ENCODE results near the gene ANKS1A. TPM values are rescaled to one million over a fixed set of nuclear protein-coding genes. Genes with fewer than 3 reads are reported as not detected.
A peak's percentile ranks its signal among the peaks of the same experiment; 100 is the strongest.
"Not testable (repeated sequence)": the region's sequence is repeated elsewhere in the genome, so short reads cannot be mapped to it uniquely, and the experiment has no call there.

Gene ANKS1A
- total RNA-seq, 1 experiment from 2014 or later = 14.4 TPM

- TF ChIP-seq SIN3A (IDR thresholded peaks at IDR 0.05; ENCODE audit: borderline replicate concordance, insufficient read depth, low read depth, low read length) (no peak), REST (IDR thresholded peaks at IDR 0.05; ENCODE audit: insufficient read depth in 1 of 2, low read depth in 2 of 2, low read length in 1 of 2) (no peak), POLR2AphosphoS5 (IDR thresholded peaks at IDR 0.05; ENCODE audit: low read depth, low read length) (no peak), CTCF (IDR thresholded peaks at IDR 0.05) (no peak), TCF7L2 (IDR thresholded peaks at IDR 0.05; ENCODE audit: low read depth, low read length) (no peak)
- Histone ChIP-seq H3K4me3 (ENCODE audit: low read depth in 2 of 2, low read length in 2 of 2) (no peak overlapping the region), H3K9me3 (ENCODE audit: control insufficient read depth, insufficient read depth, low read depth, low read length) (no peaks in the 10 kb centered on the region), H3K27me3 (ENCODE audit: control insufficient read depth, insufficient read depth, low read length) (no peaks in the 10 kb centered on the region), H3K4me1 (ENCODE audit: control insufficient read depth, insufficient read depth, low read length) (no peaks in the 10 kb centered on the region), H3K27ac (ENCODE audit: low read length) (no peak overlapping the region), H3K36me3 (ENCODE audit: control insufficient read depth, insufficient read depth, low read length) (peaks cover 24% of the 10 kb centered on the region; the same call in 1 of the 2 replicates)
- TSS peak; percentile 58 for BruUV-seq (replicated peaks)
- in situ Hi-C loops (cut with HindIII; ENCODE audit: low pct_unique_long_range_greater_than_20kb, low sequenced_read_pairs) = no loop called here
- ChIA-PET CTCF (no interaction called here), POLR2A (no interaction called here)
- ATAC-seq = no peak
- intact Hi-C loops (cut with micrococcal nuclease; ENCODE audit: unreplicated experiment) = no loop called here
- DNase-seq (ENCODE audit: low read depth, low spot score) = no peak
Measured at GRCh38 chr6:34877869-34878485, 11.1 kb upstream of the ANKS1A start.

- BruUV-seq (replicated peaks); H3K4me1 ChIP-seq (ENCODE audit: control insufficient read depth, insufficient read depth, low read length); H3K27me3 ChIP-seq (ENCODE audit: control insufficient read depth, insufficient read depth, low read length); H3K9me3 ChIP-seq (ENCODE audit: control insufficient read depth, insufficient read depth, low read depth, low read length); intact Hi-C loops (cut with micrococcal nuclease; ENCODE audit: unreplicated experiment); in situ Hi-C loops (cut with HindIII; ENCODE audit: low pct_unique_long_range_greater_than_20kb, low sequenced_read_pairs); H3K27ac ChIP-seq (ENCODE audit: low read length); POLR2A ChIA-PET; CTCF ChIA-PET; ATAC-seq; H3K4me3 ChIP-seq (ENCODE audit: low read depth in 2 of 2, low read length in 2 of 2); DNase-seq (ENCODE audit: low read depth, low spot score): not testable (repeated sequence)
- H3K36me3 ChIP-seq (ENCODE audit: control insufficient read depth, insufficient read depth, low read length) = peaks cover 25% of the 10 kb centered on the region
Measured at GRCh38 chr6:34884073-34884472, 5.0 kb upstream of the ANKS1A start.

GRCh38 chr6:34884996-34885395 is 4.1 kb upstream of the ANKS1A start:
- Histone ChIP-seq H3K9me3 (ENCODE audit: control insufficient read depth, insufficient read depth, low read depth, low read length) (no peaks in the 10 kb centered on the region), H3K27ac (ENCODE audit: low read length) (no peak overlapping the region), H3K36me3 (ENCODE audit: control insufficient read depth, insufficient read depth, low read length) (peaks cover 23% of the 10 kb centered on the region), H3K4me1 (ENCODE audit: control insufficient read depth, insufficient read depth, low read length) (no peaks in the 10 kb centered on the region; the same call in 1 of the 2 replicates), H3K4me3 (ENCODE audit: low read depth in 2 of 2, low read length in 2 of 2) (no peak overlapping the region), H3K27me3 (ENCODE audit: control insufficient read depth, insufficient read depth, low read length) (no peaks in the 10 kb centered on the region)
- in situ Hi-C loops (cut with HindIII; ENCODE audit: low pct_unique_long_range_greater_than_20kb, low sequenced_read_pairs) = no loop called here
- ChIA-PET POLR2A (interaction anchor here (0.7 kb wide), 1 partner anchor 217 kb away, joined by 5 read pairs; no protein-coding TSS in a partner anchor), CTCF (interaction anchor here (0.5 kb wide), 1 partner anchor 260 kb away, joined by 4 read pairs; no protein-coding TSS in a partner anchor)
- no peak for ATAC-seq
- TF ChIP-seq SIN3A (IDR thresholded peaks at IDR 0.05; ENCODE audit: borderline replicate concordance, insufficient read depth, low read depth, low read length) (no peak), POLR2AphosphoS5 (IDR thresholded peaks at IDR 0.05; ENCODE audit: low read depth, low read length) (no peak), CTCF (IDR thresholded peaks at IDR 0.05) (no peak), TCF7L2 (IDR thresholded peaks at IDR 0.05; ENCODE audit: low read depth, low read length) (no peak), REST (IDR thresholded peaks at IDR 0.05; ENCODE audit: insufficient read depth in 1 of 2, low read depth in 2 of 2, low read length in 1 of 2) (no peak)
- no TSS peak for BruUV-seq (replicated peaks)
- DNase-seq (ENCODE audit: low read depth, low spot score) = no peak
- intact Hi-C loops (cut with micrococcal nuclease; ENCODE audit: unreplicated experiment) = no loop called here
